ENCODE data around the gene RASSF1. TPM values are rescaled to one million over a fixed set of nuclear protein-coding genes. Genes with fewer than 3 reads are reported as not detected.

Gene RASSF1
- total and polyA plus RNA-seq, 10 of the 15 experiments (the other 5 are each of a cell fraction or from before 2014, with no cell fraction given) = 4.4 to 59.6 (median 37.2) TPM

GRCh38 chr3:50325497-50326181 lies 15.0 kb downstream of the RASSF1 start:
- Histone ChIP-seq H3K27ac (ENCODE audit: control insufficient read depth, insufficient read depth) (no peak overlapping the region), H3K9ac (ENCODE audit: control insufficient read depth, insufficient read depth, low read length) (no peak overlapping the region)
- intact Hi-C loops (cut with micrococcal nuclease; ENCODE audit: unreplicated experiment) = no loop called here

More at GRCh38 chr3:50325497-50326181, 15.0 kb downstream of the RASSF1 start:
- in situ Hi-C loops (cut with MboI) = no loop called here
- 75% methylated on average over 11 of the region's 11 CpGs for WGBS (ENCODE audit: insufficient coverage, insufficient replicate concordance, low lambda C conversion rate, missing lambda C conversion rate)
- Histone ChIP-seq H4K20me1 (ENCODE audit: control insufficient read depth, insufficient read depth) (no peaks in the 10 kb centered on the region), H3K36me3 (ENCODE audit: control insufficient read depth in 2 of 2, insufficient read depth in 2 of 2, low read length in 1 of 2) (peaks cover 10 to 12% of the 10 kb centered on the region in 2 experiments), H3K4me2 (ENCODE audit: control insufficient read depth, insufficient read depth) (no peak overlapping the region), H3K4me1 (ENCODE audit: control insufficient read depth, insufficient read depth, low read length) (peaks cover 9% of the 10 kb centered on the region), H3K4me3 (no peak overlapping the region), H3K9me3 (replicated peaks; ENCODE audit: control insufficient read depth, insufficient read depth, low read length) (no peaks in the 10 kb centered on the region), H3K27me3 (replicated peaks in 1 of 2; ENCODE audit: control insufficient read depth in 2 of 2, insufficient read depth in 2 of 2, low read length in 1 of 2) (no peaks in the 10 kb centered on the region), H3K79me2 (ENCODE audit: control insufficient read depth, insufficient read depth, low read length) (peaks cover 16% of the 10 kb centered on the region), H2AFZ (ENCODE audit: control insufficient read depth, low read depth, low read length) (no peak overlapping the region)
- RAD21 ChIA-PET (ENCODE audit: unreplicated experiment) = interaction anchor here (2.3 to 3.4 kb wide), 2 partner anchors 11 to 33 kb away, joined by 6 to 21 read pairs; partner anchors contain the start of gene IFRD2
- FAIRE-seq (no peak), ATAC-seq (no peak), DNase-seq (ENCODE audit: low read depth, low spot score) (no peak)
- no peak for TF ChIP-seq RAD51 (IDR thresholded peaks at IDR 0.05)
- TF ChIP-seq STAT1 (conservative IDR thresholded peaks at IDR 0.05) = no peak
- no peak for TF ChIP-seq MYB (IDR thresholded peaks at IDR 0.05; ENCODE audit: borderline replicate concordance, low read depth, low read length)
- TF ChIP-seq WRNIP1 (IDR thresholded peaks at IDR 0.05; ENCODE audit: borderline replicate concordance, low read depth, low read length) = no peak
- TF ChIP-seq JUNB (IDR thresholded peaks at IDR 0.05) = no peak
- no peak for TF ChIP-seq MEF2B (IDR thresholded peaks at IDR 0.05; ENCODE audit: partially characterized antibody, poor library complexity, severe bottlenecking)
- TF ChIP-seq IRF4 (IDR thresholded peaks at IDR 0.05; ENCODE audit: low read depth, low read length) = no peak
- no peak for TF ChIP-seq NRF1 (conservative IDR thresholded peaks at IDR 0.05; ENCODE audit: low read depth, low read length)
- no peak for TF ChIP-seq TCF7 (IDR thresholded peaks at IDR 0.05; ENCODE audit: borderline replicate concordance)
- TF ChIP-seq, protein P1, sequence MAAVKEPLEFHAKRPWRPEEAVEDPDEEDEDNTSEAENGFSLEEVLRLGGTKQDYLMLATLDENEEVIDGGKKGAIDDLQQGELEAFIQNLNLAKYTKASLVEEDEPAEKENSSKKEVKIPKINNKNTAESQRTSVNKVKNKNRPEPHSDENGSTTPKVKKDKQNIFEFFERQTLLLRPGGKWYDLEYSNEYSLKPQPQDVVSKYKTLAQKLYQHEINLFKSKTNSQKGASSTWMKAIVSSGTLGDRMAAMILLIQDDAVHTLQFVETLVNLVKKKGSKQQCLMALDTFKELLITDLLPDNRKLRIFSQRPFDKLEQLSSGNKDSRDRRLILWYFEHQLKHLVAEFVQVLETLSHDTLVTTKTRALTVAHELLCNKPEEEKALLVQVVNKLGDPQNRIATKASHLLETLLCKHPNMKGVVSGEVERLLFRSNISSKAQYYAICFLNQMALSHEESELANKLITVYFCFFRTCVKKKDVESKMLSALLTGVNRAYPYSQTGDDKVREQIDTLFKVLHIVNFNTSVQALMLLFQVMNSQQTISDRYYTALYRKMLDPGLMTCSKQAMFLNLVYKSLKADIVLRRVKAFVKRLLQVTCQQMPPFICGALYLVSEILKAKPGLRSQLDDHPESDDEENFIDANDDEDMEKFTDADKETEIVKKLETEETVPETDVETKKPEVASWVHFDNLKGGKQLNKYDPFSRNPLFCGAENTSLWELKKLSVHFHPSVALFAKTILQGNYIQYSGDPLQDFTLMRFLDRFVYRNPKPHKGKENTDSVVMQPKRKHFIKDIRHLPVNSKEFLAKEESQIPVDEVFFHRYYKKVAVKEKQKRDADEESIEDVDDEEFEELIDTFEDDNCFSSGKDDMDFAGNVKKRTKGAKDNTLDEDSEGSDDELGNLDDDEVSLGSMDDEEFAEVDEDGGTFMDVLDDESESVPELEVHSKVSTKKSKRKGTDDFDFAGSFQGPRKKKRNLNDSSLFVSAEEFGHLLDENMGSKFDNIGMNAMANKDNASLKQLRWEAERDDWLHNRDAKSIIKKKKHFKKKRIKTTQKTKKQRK (IDR thresholded peaks at IDR 0.05; ENCODE audit: low read depth, low read length) = no peak
- TF ChIP-seq CBX3 (IDR thresholded peaks at IDR 0.05; ENCODE audit: borderline replicate concordance, low read depth) = no peak
- TF ChIP-seq, protein P2, sequence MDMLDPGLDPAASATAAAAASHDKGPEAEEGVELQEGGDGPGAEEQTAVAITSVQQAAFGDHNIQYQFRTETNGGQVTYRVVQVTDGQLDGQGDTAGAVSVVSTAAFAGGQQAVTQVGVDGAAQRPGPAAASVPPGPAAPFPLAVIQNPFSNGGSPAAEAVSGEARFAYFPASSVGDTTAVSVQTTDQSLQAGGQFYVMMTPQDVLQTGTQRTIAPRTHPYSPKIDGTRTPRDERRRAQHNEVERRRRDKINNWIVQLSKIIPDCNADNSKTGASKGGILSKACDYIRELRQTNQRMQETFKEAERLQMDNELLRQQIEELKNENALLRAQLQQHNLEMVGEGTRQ (IDR thresholded peaks at IDR 0.05; ENCODE audit: borderline replicate concordance, low read depth, low read length) = no peak
- TF ChIP-seq KLF5 (IDR thresholded peaks at IDR 0.05; ENCODE audit: partially characterized antibody) = no peak
- TF ChIP-seq DPF2 (IDR thresholded peaks at IDR 0.05) = no peak
- TF ChIP-seq KDM1A (IDR thresholded peaks at IDR 0.05; ENCODE audit: borderline replicate concordance) = no peak
- TF ChIP-seq IRF5 (IDR thresholded peaks at IDR 0.05; ENCODE audit: borderline replicate concordance) = no peak
- no peak for TF ChIP-seq ELK1 (IDR thresholded peaks at IDR 0.05; ENCODE audit: low read depth, low read length)
- TF ChIP-seq BRCA1 (IDR thresholded peaks at IDR 0.05; ENCODE audit: low read depth, low read length) = no peak
- POLR2A ChIA-PET = no interaction called here
- SMC1A ChIA-PET (ENCODE audit: uncharacterized antibody, unreplicated experiment) = no interaction called here
- no TSS peak for BruUV-seq (replicated peaks)
- CTCF ChIA-PET = interaction anchor here (0.7 to 5.1 kb wide), 6 partner anchors 11 to 123 kb away, joined by 3 to 72 read pairs (median 9); partner anchors contain the start of genes HYAL1, HYAL3, NAA80 and RASSF1

Data from GM12878 (cell line).